ENCODE data around the gene CYP3A7. TPM values are rescaled to one million over a fixed set of nuclear protein-coding genes. Genes with fewer than 3 reads are reported as not detected.
"Not testable (repeated sequence)": the region's sequence is repeated elsewhere in the genome, so short reads cannot be mapped to it uniquely, and the experiment has no call there.

Gene CYP3A7
- total RNA-seq, 2 donors from 2014 or later, result not detected

DNA sequence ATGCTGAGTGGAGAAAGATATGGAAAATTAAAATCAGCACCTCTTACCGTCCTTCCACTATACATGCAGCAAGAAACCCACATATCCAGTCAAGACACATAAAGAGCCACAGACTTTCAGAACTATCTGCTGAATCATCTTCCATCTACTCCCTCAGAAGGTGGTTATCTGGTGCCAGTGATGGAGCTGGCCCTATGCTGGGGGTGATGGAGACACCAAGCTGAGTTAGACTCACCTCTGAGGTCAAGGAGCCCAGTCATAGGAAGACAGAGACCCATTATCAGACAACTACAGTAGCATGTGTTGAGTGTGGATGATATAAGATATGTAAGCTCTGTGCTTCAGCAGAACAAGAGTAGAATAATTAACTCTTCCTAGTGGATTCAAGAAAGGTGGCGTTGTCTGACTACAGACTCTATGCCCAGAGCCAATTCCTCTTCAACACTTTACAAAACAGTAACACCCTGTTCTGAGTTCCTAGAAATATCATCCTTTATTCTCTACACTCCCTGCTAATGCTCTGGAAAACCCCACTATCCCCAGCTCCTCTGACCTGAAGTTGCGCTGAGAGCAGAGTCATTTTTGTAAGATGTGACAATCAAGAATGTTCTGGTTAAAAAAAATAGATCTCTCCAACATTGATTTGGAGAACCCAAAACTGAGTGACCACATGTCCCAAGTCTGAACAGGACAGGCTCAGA, 69.5 kb downstream of the CYP3A7 start:
- H3K27me3 Mint-ChIP-seq, result no peaks in the 10 kb centered on the region
- no peak overlapping the region for H3K27ac Mint-ChIP-seq
- ATAC-seq, result no peak
- H3K4me3 Mint-ChIP-seq, result no peak overlapping the region
- no peaks in the 10 kb centered on the region for H3K9me3 ChIP-seq (ENCODE audit: control insufficient read depth, low read length, poor library complexity, severe bottlenecking)
- no peak for DNase-seq
- H3K36me3 Mint-ChIP-seq (ENCODE audit: low read depth), result peaks cover 2% of the 10 kb centered on the region
- peaks cover under 1% of the 10 kb centered on the region for H3K4me1 Mint-ChIP-seq

DNA sequence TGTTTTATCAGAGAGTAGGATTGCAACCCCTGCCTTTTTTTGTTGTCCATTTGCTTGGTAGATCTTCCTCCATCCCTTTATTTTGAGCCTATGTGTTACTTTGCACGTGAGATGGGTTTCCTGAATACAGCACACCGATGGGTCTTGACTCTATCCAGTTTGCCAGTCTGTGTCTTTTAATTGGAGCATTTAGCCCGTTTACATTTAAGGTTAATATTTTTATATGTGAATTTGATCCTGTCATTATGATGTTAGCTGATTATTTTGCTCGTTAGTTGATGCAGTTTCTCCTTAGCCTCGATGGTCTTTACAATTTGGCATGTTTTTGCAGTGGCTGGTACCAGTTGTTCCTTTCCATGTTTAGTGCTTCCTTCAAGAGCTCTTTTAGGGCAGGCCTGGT, 77.1 kb downstream of the CYP3A7 start:
- not testable (repeated sequence) for H3K27me3 Mint-ChIP-seq; ATAC-seq; H3K36me3 Mint-ChIP-seq (ENCODE audit: low read depth); H3K9me3 ChIP-seq (ENCODE audit: control insufficient read depth, low read length, poor library complexity, severe bottlenecking); DNase-seq; H3K27ac Mint-ChIP-seq; H3K4me1 Mint-ChIP-seq; H3K4me3 Mint-ChIP-seq

Other genes starting within 250 kb of the CYP3A7 start
- gene ZNF394, start 234.9 kb downstream of the CYP3A7 start, total RNA-seq, result 100 to 1,000 TPM; 189 to 198 TPM
- 1 to 10 TPM; 4.4 to 4.6 TPM for gene ZKSCAN5, start 230.5 kb downstream of the CYP3A7 start, total RNA-seq
- gene FAM200A, start 183.1 kb downstream of the CYP3A7 start, total RNA-seq, result 1 to 10 TPM; 2.3 to 2.5 TPM
- 100 to 1,000 TPM; 134 to 135 TPM for gene ZNF655, start 176.6 kb downstream of the CYP3A7 start, total RNA-seq
- gene TMEM225B, start 136.9 kb downstream of the CYP3A7 start, total RNA-seq, result 1 to 10 TPM in 1 of 2 donors, under 1 TPM in 1; 0.96 to 1.4 TPM
- gene ZSCAN25, start 118.2 kb downstream of the CYP3A7 start, total RNA-seq, result 10 to 100 TPM; 29.8 to 34.4 TPM
- under 1 TPM in 1 of 2 donors, not detected in 1; 0.20 TPM for gene CYP3A5, start 55.2 kb downstream of the CYP3A7 start, total RNA-seq
- gene CYP3A4, start 49.0 kb upstream of the CYP3A7 start, total RNA-seq, result not detected
- gene CYP3A43, start 92.8 kb upstream of the CYP3A7 start, total RNA-seq, result not detected
- not detected for gene OR2AE1, start 141.8 kb upstream of the CYP3A7 start, total RNA-seq
- gene TRIM4, start 184.3 kb upstream of the CYP3A7 start, total RNA-seq, result 10 to 100 TPM; 25.3 to 27.2 TPM
- gene GJC3, start 194.4 kb upstream of the CYP3A7 start, total RNA-seq, result under 1 TPM in 1 of 2 donors, not detected in 1; 0.25 TPM
- not detected for gene AZGP1, start 240.8 kb upstream of the CYP3A7 start, total RNA-seq

Data from T-helper 17 cell (primary cell).